ENCODE data around the gene RFC5.

Gene RFC5

DNA sequence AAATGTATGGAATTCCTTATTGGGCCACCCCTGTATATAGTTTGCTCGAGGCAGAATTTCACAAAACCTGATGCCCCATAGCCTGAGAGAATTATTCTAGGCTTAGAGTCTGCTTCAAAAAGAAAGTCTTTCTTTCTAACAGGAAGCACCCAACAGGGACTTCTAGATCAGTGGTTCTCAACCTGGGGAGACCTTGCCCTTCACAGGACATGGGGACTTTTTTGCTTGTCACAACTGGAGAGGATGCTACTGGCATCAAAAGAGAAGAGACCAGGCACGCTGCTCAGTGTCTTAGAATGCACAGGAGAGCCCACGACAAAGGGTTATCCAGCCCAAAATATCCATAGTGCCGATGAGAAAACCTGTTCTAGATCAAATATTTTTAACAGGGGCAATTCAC lies 25.6 kb downstream of the RFC5 start:
- TF ChIP-seq POLR2AphosphoS5 (IDR thresholded peaks at IDR 0.05; ENCODE audit: low read depth, low read length) (no peak), FOXP2 (optimal IDR thresholded peaks at IDR 0.05; ENCODE audit: borderline replicate concordance, extremely low read depth, extremely low read length, insufficient read depth) (no peak), TAF1 (IDR thresholded peaks at IDR 0.05; ENCODE audit: borderline replicate concordance, insufficient read depth, low read length) (no peak), SIN3A (IDR thresholded peaks at IDR 0.05; ENCODE audit: borderline replicate concordance, insufficient read depth, low read length) (no peak)
- TF ChIP-seq, protein P1, sequence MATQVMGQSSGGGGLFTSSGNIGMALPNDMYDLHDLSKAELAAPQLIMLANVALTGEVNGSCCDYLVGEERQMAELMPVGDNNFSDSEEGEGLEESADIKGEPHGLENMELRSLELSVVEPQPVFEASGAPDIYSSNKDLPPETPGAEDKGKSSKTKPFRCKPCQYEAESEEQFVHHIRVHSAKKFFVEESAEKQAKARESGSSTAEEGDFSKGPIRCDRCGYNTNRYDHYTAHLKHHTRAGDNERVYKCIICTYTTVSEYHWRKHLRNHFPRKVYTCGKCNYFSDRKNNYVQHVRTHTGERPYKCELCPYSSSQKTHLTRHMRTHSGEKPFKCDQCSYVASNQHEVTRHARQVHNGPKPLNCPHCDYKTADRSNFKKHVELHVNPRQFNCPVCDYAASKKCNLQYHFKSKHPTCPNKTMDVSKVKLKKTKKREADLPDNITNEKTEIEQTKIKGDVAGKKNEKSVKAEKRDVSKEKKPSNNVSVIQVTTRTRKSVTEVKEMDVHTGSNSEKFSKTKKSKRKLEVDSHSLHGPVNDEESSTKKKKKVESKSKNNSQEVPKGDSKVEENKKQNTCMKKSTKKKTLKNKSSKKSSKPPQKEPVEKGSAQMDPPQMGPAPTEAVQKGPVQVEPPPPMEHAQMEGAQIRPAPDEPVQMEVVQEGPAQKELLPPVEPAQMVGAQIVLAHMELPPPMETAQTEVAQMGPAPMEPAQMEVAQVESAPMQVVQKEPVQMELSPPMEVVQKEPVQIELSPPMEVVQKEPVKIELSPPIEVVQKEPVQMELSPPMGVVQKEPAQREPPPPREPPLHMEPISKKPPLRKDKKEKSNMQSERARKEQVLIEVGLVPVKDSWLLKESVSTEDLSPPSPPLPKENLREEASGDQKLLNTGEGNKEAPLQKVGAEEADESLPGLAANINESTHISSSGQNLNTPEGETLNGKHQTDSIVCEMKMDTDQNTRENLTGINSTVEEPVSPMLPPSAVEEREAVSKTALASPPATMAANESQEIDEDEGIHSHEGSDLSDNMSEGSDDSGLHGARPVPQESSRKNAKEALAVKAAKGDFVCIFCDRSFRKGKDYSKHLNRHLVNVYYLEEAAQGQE (IDR thresholded peaks at IDR 0.05; ENCODE audit: insufficient read depth in 1 of 2, low read depth in 2 of 2, low read length in 2 of 2): no peak

DNA sequence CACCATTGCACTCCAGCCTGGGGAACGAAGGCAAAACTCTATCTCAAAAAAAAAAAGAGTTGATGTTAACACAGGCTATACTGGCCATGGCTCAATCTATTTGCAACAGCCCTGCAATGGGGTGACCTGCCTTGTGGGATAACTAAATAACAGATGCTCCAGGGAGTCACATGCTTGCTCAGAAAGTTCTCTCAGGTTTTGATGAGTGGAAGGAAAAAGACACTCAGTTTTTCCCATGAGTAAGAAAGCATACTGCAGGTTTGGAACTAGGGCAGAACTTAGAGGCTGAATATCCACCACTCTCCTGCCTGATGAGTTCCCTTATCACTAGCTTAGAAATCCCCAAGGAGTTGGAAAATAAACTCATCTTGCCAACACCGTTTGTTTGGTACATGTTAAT lies 27.6 kb downstream of the RFC5 start:
- TF ChIP-seq FOXP2 (optimal IDR thresholded peaks at IDR 0.05; ENCODE audit: borderline replicate concordance, extremely low read depth, extremely low read length, insufficient read depth) (no peak), POLR2AphosphoS5 (IDR thresholded peaks at IDR 0.05; ENCODE audit: low read depth, low read length) (no peak), TAF1 (IDR thresholded peaks at IDR 0.05; ENCODE audit: borderline replicate concordance, insufficient read depth, low read length) (no peak), SIN3A (IDR thresholded peaks at IDR 0.05; ENCODE audit: borderline replicate concordance, insufficient read depth, low read length) (no peak)
- TF ChIP-seq, protein P1 (IDR thresholded peaks at IDR 0.05; ENCODE audit: insufficient read depth in 1 of 2, low read depth in 2 of 2, low read length in 2 of 2): no peak

DNA sequence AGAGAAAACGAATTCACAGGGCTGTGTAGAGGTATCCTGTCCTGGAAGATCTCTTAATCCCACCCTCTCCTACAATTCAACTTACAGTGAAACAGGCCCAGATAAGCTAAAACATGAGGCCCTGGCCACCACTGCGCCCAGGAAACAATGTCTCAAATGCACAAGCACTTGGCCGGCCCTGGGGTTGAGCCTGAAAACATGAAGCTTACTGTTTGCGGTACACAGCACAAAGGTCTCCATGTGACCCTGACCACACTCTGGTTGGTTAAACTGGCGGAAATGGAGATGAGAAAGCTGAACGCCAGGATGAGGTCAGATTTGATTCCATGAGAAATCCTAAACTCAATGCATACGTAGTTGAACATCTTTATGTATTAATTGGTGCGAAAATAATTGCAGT lies 28.1 kb downstream of the RFC5 start:
- TF ChIP-seq SIN3A (IDR thresholded peaks at IDR 0.05; ENCODE audit: borderline replicate concordance, insufficient read depth, low read length): no peak
- no peak for TF ChIP-seq TAF1 (IDR thresholded peaks at IDR 0.05; ENCODE audit: borderline replicate concordance, insufficient read depth, low read length)
- no peak for TF ChIP-seq FOXP2 (optimal IDR thresholded peaks at IDR 0.05; ENCODE audit: borderline replicate concordance, extremely low read depth, extremely low read length, insufficient read depth)
- TF ChIP-seq, protein P1 (IDR thresholded peaks at IDR 0.05; ENCODE audit: insufficient read depth in 1 of 2, low read depth in 2 of 2, low read length in 2 of 2): no peak
- TF ChIP-seq POLR2AphosphoS5 (IDR thresholded peaks at IDR 0.05; ENCODE audit: low read depth, low read length): no peak

DNA sequence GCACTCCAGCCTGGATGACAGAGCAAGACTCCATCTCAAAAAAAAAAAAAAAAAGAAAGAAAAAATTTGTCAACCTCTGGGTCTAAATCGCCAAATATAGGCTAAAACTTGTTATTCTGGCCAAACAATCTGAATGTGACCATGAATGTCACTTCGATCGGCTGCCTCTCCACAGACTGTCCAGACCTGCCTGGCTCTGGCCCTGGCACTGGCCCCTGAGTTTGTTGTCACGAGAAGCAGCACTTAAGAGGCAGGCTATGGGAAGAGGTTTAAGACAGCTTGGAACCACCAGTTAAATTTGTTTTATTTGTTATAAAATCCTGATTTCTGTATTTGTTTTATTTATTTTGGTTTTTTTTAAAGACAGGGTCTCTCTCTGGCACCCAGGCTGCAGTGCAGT lies 29.9 kb downstream of the RFC5 start:
- TF ChIP-seq, protein P1 (IDR thresholded peaks at IDR 0.05; ENCODE audit: insufficient read depth in 1 of 2, low read depth in 2 of 2, low read length in 2 of 2): no peak
- no peak for TF ChIP-seq SIN3A (IDR thresholded peaks at IDR 0.05; ENCODE audit: borderline replicate concordance, insufficient read depth, low read length)
- TF ChIP-seq POLR2AphosphoS5 (IDR thresholded peaks at IDR 0.05; ENCODE audit: low read depth, low read length): no peak
- TF ChIP-seq TAF1 (IDR thresholded peaks at IDR 0.05; ENCODE audit: borderline replicate concordance, insufficient read depth, low read length): no peak
- TF ChIP-seq FOXP2 (optimal IDR thresholded peaks at IDR 0.05; ENCODE audit: borderline replicate concordance, extremely low read depth, extremely low read length, insufficient read depth): no peak
